Lower leg skin (tissue), 3 donors: ENCODE results near the gene FTH1.

Experiments
- POLR2A ChIP-seq, 2 donors: fragments of 450-650 bp; IDR thresholded peaks; one replicate each; pipeline ENCODE4 v1.6.1; 2016 to 2017; ENCODE audit warnings: antibody characterized with exemption in 2 of 2, mild to moderate bottlenecking in 1 of 2, moderate library complexity in 1 of 2
- TF ChIP-seq, protein P1 (sequence below), 3 donors: fragments of 450-650 bp; IDR thresholded peaks; one replicate each; pipeline ENCODE4 v1.5.1; 2016; ENCODE audit warnings: antibody characterized with exemption in 3 of 3, mild to moderate bottlenecking in 3 of 3, moderate library complexity in 2 of 3

DNA sequence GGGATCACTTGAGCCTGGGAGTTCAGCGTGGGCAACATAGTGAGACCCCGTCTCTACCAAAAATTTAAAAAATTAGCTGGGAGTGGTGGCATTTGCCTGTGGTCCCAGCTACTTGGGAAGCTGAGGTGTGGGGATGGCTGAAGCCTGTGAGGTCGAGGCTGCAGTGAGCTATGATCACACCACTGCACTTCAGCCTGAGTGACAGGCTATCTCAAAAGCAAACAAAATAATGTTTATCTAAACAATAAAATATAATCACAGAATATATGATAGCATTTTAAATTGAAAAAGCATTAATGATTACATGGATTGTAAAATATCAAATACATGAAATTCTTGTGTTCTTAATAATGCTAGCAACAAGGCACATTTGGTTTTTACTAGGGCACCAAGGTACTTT, 14.6 kb downstream of the FTH1 start:
- TF ChIP-seq, protein P1, sequence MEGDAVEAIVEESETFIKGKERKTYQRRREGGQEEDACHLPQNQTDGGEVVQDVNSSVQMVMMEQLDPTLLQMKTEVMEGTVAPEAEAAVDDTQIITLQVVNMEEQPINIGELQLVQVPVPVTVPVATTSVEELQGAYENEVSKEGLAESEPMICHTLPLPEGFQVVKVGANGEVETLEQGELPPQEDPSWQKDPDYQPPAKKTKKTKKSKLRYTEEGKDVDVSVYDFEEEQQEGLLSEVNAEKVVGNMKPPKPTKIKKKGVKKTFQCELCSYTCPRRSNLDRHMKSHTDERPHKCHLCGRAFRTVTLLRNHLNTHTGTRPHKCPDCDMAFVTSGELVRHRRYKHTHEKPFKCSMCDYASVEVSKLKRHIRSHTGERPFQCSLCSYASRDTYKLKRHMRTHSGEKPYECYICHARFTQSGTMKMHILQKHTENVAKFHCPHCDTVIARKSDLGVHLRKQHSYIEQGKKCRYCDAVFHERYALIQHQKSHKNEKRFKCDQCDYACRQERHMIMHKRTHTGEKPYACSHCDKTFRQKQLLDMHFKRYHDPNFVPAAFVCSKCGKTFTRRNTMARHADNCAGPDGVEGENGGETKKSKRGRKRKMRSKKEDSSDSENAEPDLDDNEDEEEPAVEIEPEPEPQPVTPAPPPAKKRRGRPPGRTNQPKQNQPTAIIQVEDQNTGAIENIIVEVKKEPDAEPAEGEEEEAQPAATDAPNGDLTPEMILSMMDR (IDR thresholded peaks at IDR 0.05) = no peak
- no peak for TF ChIP-seq POLR2A (IDR thresholded peaks at IDR 0.05)
